Measurements from ENCODE around the gene MVP.
A peak's percentile ranks its signal among the peaks of the same experiment; 100 is the strongest.

Gene MVP

DNA sequence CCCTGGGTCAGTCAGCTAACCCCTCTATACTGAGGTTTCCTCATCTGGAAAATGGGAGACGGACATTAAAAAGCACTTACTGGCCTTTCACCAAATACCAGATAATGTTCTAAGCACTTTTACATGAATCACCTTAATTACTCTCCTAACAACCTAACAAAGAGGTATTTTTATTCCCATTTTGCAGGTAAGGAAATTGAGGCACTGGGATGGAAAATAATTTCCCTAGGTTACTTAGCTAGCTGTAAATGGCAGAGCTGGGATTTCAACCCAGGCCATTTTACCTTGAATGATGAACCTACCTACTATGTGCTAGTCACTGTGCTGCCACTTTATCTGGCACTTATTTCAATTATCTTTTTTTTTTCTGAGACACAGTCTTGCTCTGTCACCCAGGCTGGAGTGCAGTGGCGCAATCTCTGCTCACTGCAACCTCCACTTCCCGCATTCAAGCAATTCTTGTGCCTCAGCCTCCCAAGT is 26.0 kb upstream of the MVP start:
- H3K36me3 ChIP-seq (ENCODE audit: low read depth), result peaks cover 51% of the 10 kb centered on the region
- TF ChIP-seq, protein P1, sequence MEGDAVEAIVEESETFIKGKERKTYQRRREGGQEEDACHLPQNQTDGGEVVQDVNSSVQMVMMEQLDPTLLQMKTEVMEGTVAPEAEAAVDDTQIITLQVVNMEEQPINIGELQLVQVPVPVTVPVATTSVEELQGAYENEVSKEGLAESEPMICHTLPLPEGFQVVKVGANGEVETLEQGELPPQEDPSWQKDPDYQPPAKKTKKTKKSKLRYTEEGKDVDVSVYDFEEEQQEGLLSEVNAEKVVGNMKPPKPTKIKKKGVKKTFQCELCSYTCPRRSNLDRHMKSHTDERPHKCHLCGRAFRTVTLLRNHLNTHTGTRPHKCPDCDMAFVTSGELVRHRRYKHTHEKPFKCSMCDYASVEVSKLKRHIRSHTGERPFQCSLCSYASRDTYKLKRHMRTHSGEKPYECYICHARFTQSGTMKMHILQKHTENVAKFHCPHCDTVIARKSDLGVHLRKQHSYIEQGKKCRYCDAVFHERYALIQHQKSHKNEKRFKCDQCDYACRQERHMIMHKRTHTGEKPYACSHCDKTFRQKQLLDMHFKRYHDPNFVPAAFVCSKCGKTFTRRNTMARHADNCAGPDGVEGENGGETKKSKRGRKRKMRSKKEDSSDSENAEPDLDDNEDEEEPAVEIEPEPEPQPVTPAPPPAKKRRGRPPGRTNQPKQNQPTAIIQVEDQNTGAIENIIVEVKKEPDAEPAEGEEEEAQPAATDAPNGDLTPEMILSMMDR (IDR thresholded peaks at IDR 0.05; ENCODE audit: poor library complexity, severe bottlenecking), result no peak
- H3K27ac ChIP-seq (ENCODE audit: poor library complexity, severe bottlenecking), result no peak overlapping the region
- DNase-seq (ENCODE audit: low spot score) (no peak), ATAC-seq (ENCODE audit: low read depth) (no peak)
- H3K4me3 ChIP-seq (ENCODE audit: severe bottlenecking), result no peak overlapping the region
- no peaks in the 10 kb centered on the region for H3K27me3 ChIP-seq (ENCODE audit: insufficient read depth, poor library complexity, severe bottlenecking)
- H3K9me3 ChIP-seq (ENCODE audit: severe bottlenecking), result no peaks in the 10 kb centered on the region
- peaks cover 3% of the 10 kb centered on the region for H3K4me1 ChIP-seq (ENCODE audit: insufficient read depth, poor library complexity, severe bottlenecking)

DNA sequence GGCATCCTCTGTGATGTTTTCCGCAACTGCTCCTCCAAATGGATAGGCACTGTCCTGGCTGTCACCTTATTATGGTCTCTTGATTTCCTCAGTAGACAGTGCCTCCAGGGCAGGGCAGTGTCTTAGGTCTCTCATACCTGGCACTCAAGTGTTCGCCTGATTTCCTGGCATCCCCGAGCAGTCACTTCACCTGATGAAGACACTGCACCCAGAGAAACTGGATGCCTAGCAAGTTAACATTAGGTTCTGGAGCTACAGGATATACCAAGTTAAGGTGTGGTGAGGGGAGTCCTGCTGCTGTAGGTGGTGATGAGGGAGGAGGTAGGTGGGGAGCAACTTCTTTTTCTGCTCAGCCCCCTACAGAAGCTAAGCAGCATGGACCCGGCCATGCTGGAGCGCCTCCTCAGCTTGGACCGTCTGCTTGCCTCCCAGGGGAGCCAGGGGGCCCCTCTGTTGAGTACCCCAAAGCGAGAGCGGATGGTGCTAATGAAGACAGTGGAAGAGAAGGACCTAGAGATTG is 17.8 kb upstream of the MVP start:
- no peak overlapping the region for H3K27ac ChIP-seq (ENCODE audit: poor library complexity, severe bottlenecking)
- H3K9me3 ChIP-seq (ENCODE audit: severe bottlenecking), result no peaks in the 10 kb centered on the region
- TF ChIP-seq, protein P1 (IDR thresholded peaks at IDR 0.05; ENCODE audit: poor library complexity, severe bottlenecking), result no peak
- ATAC-seq (ENCODE audit: low read depth), result no peak
- H3K4me3 ChIP-seq (ENCODE audit: severe bottlenecking), result no peak overlapping the region
- no peaks in the 10 kb centered on the region for H3K27me3 ChIP-seq (ENCODE audit: insufficient read depth, poor library complexity, severe bottlenecking)
- H3K4me1 ChIP-seq (ENCODE audit: insufficient read depth, poor library complexity, severe bottlenecking), result no peaks in the 10 kb centered on the region
- no peak for DNase-seq (ENCODE audit: low spot score)
- H3K36me3 ChIP-seq (ENCODE audit: low read depth), result peaks cover 51% of the 10 kb centered on the region

DNA sequence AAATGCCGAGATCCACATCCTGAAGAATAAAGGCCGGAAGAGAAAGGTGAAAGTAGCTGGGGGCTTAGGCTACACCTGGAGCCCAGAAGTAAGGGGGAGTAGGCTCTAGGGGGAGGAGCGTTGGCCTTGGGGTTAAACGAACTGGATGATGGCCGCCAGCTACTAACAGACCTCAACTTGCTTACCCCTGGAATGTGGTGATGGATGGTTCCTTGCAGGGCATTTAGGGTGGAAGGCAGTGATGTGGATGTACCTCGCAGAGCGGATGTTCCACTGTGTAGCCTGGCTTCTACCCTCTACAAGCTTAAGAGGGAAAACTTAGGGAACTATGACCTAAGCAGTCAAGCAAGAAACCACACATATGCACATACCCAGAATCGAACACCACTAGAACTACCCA is 16.2 kb upstream of the MVP start:
- no peaks in the 10 kb centered on the region for H3K9me3 ChIP-seq (ENCODE audit: severe bottlenecking)
- H3K36me3 ChIP-seq (ENCODE audit: low read depth), result peaks cover 51% of the 10 kb centered on the region
- TF ChIP-seq, protein P1 (IDR thresholded peaks at IDR 0.05; ENCODE audit: poor library complexity, severe bottlenecking), result no peak
- no peak overlapping the region for H3K4me3 ChIP-seq (ENCODE audit: severe bottlenecking)
- H3K27ac ChIP-seq (ENCODE audit: poor library complexity, severe bottlenecking), result peak overlapping the region; percentile 92
- no peaks in the 10 kb centered on the region for H3K27me3 ChIP-seq (ENCODE audit: insufficient read depth, poor library complexity, severe bottlenecking)
- no peak for ATAC-seq (ENCODE audit: low read depth)
- no peak for DNase-seq (ENCODE audit: low spot score)
- H3K4me1 ChIP-seq (ENCODE audit: insufficient read depth, poor library complexity, severe bottlenecking), result peaks cover 7% of the 10 kb centered on the region

DNA sequence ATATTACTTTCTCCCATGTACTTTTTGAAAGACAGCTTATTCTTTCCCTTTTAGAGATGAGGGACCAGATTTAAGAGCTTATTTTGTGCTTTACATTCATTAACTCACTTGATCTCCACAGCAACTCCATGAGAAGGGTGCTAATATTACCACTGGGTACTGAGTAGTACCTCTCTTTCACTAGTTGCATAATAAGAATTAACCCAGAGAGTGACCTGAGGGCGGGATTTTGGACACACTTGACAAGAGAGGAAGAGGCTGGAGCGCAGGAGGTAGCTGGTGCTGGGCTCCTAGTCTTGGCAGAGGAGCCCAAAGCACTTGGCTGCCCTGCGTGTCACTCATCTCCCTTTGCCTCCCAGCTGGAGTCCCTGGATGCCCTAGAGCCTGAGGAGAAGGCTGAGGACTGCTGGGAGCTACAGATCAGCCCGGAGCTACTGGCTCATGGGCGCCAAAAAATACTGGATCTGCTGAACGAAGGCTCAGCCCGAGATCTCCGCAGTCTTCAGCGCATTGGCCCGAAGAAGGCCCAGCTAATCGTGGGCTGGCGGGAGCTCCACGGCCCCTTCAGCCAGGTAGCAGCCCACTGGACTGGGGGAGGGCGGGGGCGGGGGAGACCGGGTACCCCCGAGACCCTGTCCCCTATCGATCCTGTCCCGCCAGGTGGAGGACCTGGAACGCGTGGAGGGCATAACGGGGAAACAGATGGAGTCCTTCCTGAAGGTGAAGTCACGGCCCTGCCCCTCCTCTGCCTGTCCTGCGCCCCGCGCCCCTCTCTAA is 15.6 kb upstream of the MVP start:
- no peak for DNase-seq (ENCODE audit: low spot score)
- peak; percentile 1; the same call in 1 of the 3 replicates for ATAC-seq (ENCODE audit: low read depth)
- H3K27me3 ChIP-seq (ENCODE audit: insufficient read depth, poor library complexity, severe bottlenecking), result no peaks in the 10 kb centered on the region

More for the DNA sequence above, 15.6 kb upstream of the MVP start:
- H3K4me3 ChIP-seq (ENCODE audit: severe bottlenecking), result peak overlapping the region; percentile 36
- TF ChIP-seq, protein P1 (IDR thresholded peaks at IDR 0.05; ENCODE audit: poor library complexity, severe bottlenecking), result no peak
- peaks cover 7% of the 10 kb centered on the region for H3K4me1 ChIP-seq (ENCODE audit: insufficient read depth, poor library complexity, severe bottlenecking)
- H3K27ac ChIP-seq (ENCODE audit: poor library complexity, severe bottlenecking), result peak overlapping the region; percentile 92
- peaks cover 49% of the 10 kb centered on the region for H3K36me3 ChIP-seq (ENCODE audit: low read depth)
- H3K9me3 ChIP-seq (ENCODE audit: severe bottlenecking), result no peaks in the 10 kb centered on the region
